ENCODE data around the gene HCFC1.

Gene HCFC1

GRCh38 chrX:153921511-153922446 lies 49.8 kb downstream of the HCFC1 start:
- DNase-seq = no peak

GRCh38 chrX:153921070-153921469 lies 50.5 kb downstream of the HCFC1 start:
- DNase-seq = no peak

GRCh38 chrX:153920546-153920945 lies 51.1 kb downstream of the HCFC1 start:
- DNase-seq = no peak

- DNase-seq = no peak
Measured at GRCh38 chrX:153919281-153919680, 52.3 kb downstream of the HCFC1 start.

- DNase-seq = no peak
Measured at GRCh38 chrX:153917869-153918268, 53.7 kb downstream of the HCFC1 start.

- no peak for DNase-seq
Measured at GRCh38 chrX:153913701-153914100, 57.9 kb downstream of the HCFC1 start.

- no peak for DNase-seq
Measured at GRCh38 chrX:153913211-153913610, 58.4 kb downstream of the HCFC1 start.

- DNase-seq = no peak
Measured at GRCh38 chrX:153911798-153912197, 59.8 kb downstream of the HCFC1 start.

GRCh38 chrX:153910446-153910845 lies 61.2 kb downstream of the HCFC1 start:
- no peak for DNase-seq

- no peak for DNase-seq
Measured at GRCh38 chrX:153909980-153910360, 61.6 kb downstream of the HCFC1 start.

- no peak for DNase-seq
Measured at GRCh38 chrX:153909024-153909979, 62.3 kb downstream of the HCFC1 start.

GRCh38 chrX:153908219-153908860 lies 63.3 kb downstream of the HCFC1 start:
- DNase-seq = no peak

GRCh38 chrX:153907456-153907855 lies 64.2 kb downstream of the HCFC1 start:
- DNase-seq = no peak

- DNase-seq = peak; percentile 31
Measured at GRCh38 chrX:153906126-153906917, 65.3 kb downstream of the HCFC1 start.

- no peak for DNase-seq
Measured at GRCh38 chrX:153905481-153906095, 66.0 kb downstream of the HCFC1 start.

GRCh38 chrX:153903991-153904957 lies 67.3 kb downstream of the HCFC1 start, which contains the start of gene AVPR2:
AVPR2 (plus strand) TSS chrX:153904673; CDS start chrX:153905146, 473 bp downstream.
- no peak for DNase-seq

- no peak for DNase-seq
Measured at GRCh38 chrX:153903238-153903980, 68.2 kb downstream of the HCFC1 start.

- no peak for DNase-seq
Measured at GRCh38 chrX:153902385-153902784, 69.2 kb downstream of the HCFC1 start.

- no peak for DNase-seq
Measured at GRCh38 chrX:153901753-153902140, 69.9 kb downstream of the HCFC1 start.

All from CD4-positive, alpha-beta T cell treated with Interleukin-12 subunit alpha and Interleukin-12 subunit beta, for 1 hour (primary cell).